ENCODE measurements around the gene POLG2. TPM values are rescaled to one million over a fixed set of nuclear protein-coding genes. Genes with fewer than 3 reads are reported as not detected.

POLG2 gene
- total RNA-seq, 1 experiment from 2014 or later: 51.5 TPM

DNA sequence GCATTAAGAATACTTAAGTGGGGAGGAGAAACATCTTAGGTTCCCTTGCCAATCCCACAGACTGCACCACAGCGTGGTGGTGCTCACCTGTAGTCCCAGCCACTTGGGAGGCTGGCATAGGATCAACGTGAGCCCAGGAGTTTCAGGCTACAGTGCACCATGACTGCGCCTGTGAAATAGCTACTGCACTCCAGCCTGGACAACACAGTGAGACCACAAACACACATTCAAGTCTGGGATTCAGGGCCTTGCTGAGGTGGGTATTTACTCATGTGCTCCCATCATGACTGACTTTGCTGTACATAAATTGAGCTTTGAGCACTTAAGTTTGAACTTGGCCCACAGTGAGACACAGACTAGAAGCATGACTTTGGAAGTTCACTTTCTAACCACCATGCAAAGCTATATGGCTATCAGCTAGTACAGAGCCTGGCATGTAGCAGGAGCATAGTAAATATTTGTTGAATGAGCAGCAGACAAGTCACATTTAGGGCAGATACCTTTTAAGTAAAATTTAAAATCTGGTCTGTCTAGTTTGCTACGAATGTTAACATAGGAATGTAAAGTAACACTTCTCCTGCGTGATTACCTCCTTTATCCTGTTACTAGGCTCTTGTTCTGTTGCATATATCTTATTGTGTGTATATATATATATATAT, 43.4 kb upstream of the POLG2 start:
- peaks cover 53 to 77% of the 10 kb centered on the region in 2 experiments for H3K36me3 ChIP-seq (ENCODE audit: control insufficient read depth in 1 of 2, insufficient read depth in 2 of 2, low read length in 2 of 2)
- H3K27ac ChIP-seq (ENCODE audit: low read depth, low read length): no peak overlapping the region
- intact Hi-C loops (cut with micrococcal nuclease): no loop called here
- POLR2A ChIA-PET: interaction anchor here (0.7 to 0.9 kb wide), 2 partner anchors 11 to 43 kb away, joined by 3 to 4 read pairs; partner anchors contain the start of gene POLG2
- H3K9me3 ChIP-seq (ENCODE audit: control insufficient read depth in 1 of 2, insufficient read depth in 1 of 2, low read depth in 1 of 2, low read length in 2 of 2): no peaks in the 10 kb centered on the region
- no peak overlapping the region for H3K4me2 ChIP-seq (ENCODE audit: low read length)
- ATAC-seq (0 out of 2 replicates have a peak, but pooled peaks have one; percentile 12), DNase-seq (ENCODE audit: low read depth, low spot score) (no peak)
- H3K79me2 ChIP-seq (ENCODE audit: insufficient read depth, low read length): peaks cover 12% of the 10 kb centered on the region
- TF ChIP-seq, protein P1, sequence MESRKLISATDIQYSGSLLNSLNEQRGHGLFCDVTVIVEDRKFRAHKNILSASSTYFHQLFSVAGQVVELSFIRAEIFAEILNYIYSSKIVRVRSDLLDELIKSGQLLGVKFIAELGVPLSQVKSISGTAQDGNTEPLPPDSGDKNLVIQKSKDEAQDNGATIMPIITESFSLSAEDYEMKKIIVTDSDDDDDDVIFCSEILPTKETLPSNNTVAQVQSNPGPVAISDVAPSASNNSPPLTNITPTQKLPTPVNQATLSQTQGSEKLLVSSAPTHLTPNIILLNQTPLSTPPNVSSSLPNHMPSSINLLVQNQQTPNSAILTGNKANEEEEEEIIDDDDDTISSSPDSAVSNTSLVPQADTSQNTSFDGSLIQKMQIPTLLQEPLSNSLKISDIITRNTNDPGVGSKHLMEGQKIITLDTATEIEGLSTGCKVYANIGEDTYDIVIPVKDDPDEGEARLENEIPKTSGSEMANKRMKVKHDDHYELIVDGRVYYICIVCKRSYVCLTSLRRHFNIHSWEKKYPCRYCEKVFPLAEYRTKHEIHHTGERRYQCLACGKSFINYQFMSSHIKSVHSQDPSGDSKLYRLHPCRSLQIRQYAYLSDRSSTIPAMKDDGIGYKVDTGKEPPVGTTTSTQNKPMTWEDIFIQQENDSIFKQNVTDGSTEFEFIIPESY (IDR thresholded peaks at IDR 0.05; ENCODE audit: extremely low read depth, insufficient replicate concordance, low read length): no peak
- TF ChIP-seq EGR1 (IDR thresholded peaks at IDR 0.05; ENCODE audit: low read depth) (no peak), POLR2AphosphoS5 (IDR thresholded peaks at IDR 0.05; ENCODE audit: low read depth, low read length) (peak; percentile 29; the same call in 1 of the 2 replicates), EZH2phosphoT487 (IDR thresholded peaks at IDR 0.05; ENCODE audit: borderline replicate concordance) (no peak), SIN3A (IDR thresholded peaks at IDR 0.05; ENCODE audit: low read depth) (0 out of 2 replicates have a peak, but pooled peaks have one; percentile 5)
- RAD21 ChIA-PET (ENCODE audit: low non-redundant PET in 1 of 2, low total read pairs in 2 of 2, uncharacterized antibody in 2 of 2, unreplicated experiment in 2 of 2): no interaction called here
- H4K20me1 ChIP-seq (ENCODE audit: insufficient read depth): peaks cover 16% of the 10 kb centered on the region; the same call in 1 of the 2 replicates
- no peak overlapping the region for H3K4me3 ChIP-seq (replicated peaks in 1 of 2; ENCODE audit: low read depth in 1 of 2, low read length in 2 of 2)
- no peak overlapping the region for H2AFZ ChIP-seq (ENCODE audit: low read depth, low read length, poor library complexity, severe bottlenecking)
- H3K27me3 ChIP-seq (ENCODE audit: insufficient read depth, low read length): no peaks in the 10 kb centered on the region
- no TSS peak for BruUV-seq (replicated peaks)
- no peak overlapping the region for H3K9ac ChIP-seq (ENCODE audit: low read length)
- CTCF ChIA-PET: no interaction called here
- no peaks in the 10 kb centered on the region for H3K4me1 ChIP-seq (ENCODE audit: control insufficient read depth in 1 of 2, insufficient read depth in 2 of 2, low read length in 2 of 2)
- no peaks in the 10 kb centered on the region for H3K9me2 ChIP-seq (ENCODE audit: insufficient read depth)
